Stimulated activated CD8-positive, alpha-beta memory T cell treated with anti-CD3 and anti-CD28 coated beads, Interleukin-7, amount 100 ng/mL, for 48 hours (primary cell): ENCODE measurements around the gene KCTD13.
"Not testable (repeated sequence)": the region's sequence is repeated elsewhere in the genome, so short reads cannot be mapped to it uniquely, and the experiment has no call there.

ENCODE experiments used
- DNase-seq, 2 donors: peaks; one replicate each; pipeline ENCODE4 v3.0.0-alpha.2; 2020; ENCODE audit warnings: low read depth in 1 of 2; ENCODE audit errors: extremely low read depth in 1 of 2

KCTD13 gene

DNA sequence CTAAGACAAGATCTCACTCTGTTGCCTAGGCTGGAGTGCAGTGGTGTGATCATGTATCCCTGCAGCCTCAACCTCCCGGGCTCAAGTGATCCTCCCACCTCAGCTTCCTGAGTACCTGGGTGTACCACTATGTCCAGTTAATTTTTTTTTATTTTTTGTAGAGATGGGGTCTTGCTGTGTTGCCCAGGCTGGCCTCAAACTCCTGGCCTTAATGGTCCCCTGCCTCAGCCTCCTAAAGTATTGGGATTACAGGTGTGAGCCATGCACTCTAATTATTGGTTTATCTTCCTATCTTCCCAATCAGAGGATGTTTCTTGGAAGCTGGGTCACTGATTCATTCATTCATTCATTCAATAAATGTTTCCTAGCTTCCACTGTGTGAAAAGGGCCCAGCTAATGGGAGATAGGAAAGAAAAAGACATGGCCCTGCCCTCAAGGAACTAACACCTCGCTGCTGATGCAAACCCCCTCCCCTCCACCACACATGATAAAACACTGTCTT, 17.3 kb downstream of the KCTD13 start:
- DNase-seq, result no peak

DNA sequence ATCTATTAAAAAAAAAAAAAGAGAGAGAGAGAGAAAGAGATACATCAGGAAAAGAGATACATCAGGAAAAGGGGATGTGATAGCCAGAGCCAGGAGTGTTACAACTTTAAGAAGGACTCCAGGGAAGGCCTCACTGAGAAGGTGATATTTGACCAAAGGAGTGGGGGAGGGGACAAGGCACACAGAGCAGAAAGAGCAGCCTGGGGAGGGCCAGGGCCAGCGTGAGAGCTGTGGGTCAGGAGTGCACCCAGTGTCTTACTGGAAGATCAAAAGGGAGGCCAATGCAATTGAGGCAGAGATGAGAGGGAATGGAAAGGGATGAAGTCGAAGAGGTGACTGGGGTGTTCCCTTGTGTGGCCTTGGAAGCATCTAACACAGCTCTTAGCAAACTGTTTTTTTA, 18.1 kb downstream of the KCTD13 start:
- no peak for DNase-seq

DNA sequence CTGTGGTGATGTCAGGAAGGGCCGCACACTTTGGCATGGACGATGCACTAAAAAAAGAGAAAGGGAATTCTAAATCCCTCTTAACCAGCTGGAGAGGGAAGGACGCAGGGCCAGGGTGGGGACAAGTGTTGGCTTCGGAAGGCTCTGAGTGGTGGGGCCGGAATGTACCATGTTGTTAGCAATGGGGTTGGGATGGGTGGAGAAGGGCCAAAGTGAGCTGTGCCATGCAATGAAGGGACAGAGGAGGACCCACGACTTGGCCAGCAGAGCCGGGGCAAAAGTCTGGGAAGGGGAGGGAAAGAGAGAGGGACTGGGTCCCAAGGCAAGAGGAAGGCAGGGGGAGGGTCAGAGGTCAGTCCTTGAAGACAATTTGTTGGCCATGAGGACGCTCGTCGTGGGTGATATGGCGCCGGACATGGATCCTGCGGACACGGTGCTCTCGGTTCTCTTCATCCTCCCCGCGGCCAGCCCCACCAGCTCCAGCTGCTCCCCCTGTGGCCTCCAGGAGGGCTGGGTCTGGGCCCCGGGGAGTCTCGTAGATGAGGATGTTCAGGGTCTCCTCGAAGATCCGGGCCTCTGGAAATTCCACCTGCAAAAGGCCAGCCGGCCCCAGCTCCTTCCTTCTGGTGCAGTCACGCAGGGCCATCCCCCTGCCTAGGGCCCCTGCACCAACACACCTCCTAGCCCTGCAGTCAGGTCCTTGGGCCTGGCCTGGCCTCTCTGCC, 19.3 kb downstream of the KCTD13 start:
- no peak for DNase-seq

- no peak for DNase-seq
These were observed 20.4 kb downstream of the KCTD13 start for GRCh38 chr16:29905668-29906067.

GRCh38 chr16:29904947-29905346, 21.1 kb downstream of the KCTD13 start:
- DNase-seq, result no peak

DNA sequence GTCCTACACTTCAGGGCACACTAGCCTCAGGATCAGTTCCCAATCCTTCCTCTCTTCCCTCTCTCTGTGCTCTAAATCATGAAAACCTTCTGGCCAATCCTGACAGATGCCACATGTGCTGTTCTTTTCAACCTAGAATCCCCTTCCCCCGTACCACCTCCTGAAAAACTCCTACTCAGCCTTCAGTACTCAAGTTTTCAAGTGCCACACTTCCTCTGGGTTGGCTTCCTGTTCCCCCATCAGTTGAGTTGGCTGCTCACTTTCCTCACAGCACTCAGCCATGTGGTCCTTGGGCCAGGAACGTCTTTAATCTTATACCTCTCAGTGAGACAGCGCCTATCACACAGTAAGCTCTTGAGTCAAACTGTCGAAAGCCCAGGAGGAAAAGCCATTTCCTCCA, 22.4 kb downstream of the KCTD13 start:
- no peak for DNase-seq

- no peak for DNase-seq
These were observed 24.4 kb downstream of the KCTD13 start for GRCh38 chr16:29901607-29901945.

GRCh38 chr16:29900888-29901606, 25.0 kb downstream of the KCTD13 start:
- no peak for DNase-seq

DNA sequence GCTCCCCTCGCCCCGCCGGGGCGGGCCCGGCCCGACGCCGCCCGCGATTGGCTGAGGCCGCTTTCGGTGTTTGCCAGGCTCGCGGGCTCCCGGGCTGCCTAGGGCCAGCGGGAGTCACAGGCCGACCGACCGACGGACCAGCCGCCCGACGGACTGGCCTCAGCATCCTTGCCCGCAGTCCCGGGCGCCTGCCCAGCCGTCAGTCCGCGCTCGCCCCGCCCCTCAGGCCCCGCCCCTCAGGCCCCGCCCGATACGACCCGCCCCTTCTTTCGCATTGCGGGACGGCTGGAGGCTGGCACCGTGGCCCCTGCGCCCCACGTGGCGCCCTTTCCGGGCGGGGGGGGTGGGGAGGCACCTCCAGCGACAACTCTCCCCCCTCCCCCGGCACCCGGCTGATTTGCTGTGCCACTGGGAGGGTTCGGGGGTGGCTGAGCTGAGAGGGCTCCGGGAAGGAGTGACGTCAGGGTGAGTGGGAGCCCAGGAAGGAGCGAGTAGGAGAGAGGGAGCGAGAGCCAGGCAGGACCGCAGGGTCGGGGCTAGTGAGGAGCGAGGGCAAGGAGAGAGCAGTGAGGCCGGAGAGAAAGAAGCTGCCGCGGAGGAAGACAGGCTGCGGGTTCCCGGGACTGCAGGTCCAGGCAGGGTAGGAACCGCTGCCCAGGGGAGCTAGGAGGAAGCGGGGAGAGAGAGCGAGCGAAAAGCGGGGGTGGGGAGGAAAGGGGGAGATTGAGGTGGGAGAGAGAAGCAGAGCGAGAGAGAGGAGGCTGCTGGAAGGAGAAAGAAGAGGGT, 25.7 kb downstream of the KCTD13 start, which contains the start of gene ASPHD1:
Gene ASPHD1, plus strand, starts transcription at position 387 of the 786 bp plus-strand sequence. CDS start 484 bp downstream, outside the sequence.
- peak; percentile 35 to 40 for DNase-seq

GRCh38 chr16:29899516-29900101, 26.4 kb downstream of the KCTD13 start, which contains the start of gene SEZ6L2:
SEZ6L2 (minus strand) TSS chr16:29899550; CDS start chr16:29899019, 531 bp downstream.
- DNase-seq, result peak in 1 of 2 donors; percentile 25

DNA sequence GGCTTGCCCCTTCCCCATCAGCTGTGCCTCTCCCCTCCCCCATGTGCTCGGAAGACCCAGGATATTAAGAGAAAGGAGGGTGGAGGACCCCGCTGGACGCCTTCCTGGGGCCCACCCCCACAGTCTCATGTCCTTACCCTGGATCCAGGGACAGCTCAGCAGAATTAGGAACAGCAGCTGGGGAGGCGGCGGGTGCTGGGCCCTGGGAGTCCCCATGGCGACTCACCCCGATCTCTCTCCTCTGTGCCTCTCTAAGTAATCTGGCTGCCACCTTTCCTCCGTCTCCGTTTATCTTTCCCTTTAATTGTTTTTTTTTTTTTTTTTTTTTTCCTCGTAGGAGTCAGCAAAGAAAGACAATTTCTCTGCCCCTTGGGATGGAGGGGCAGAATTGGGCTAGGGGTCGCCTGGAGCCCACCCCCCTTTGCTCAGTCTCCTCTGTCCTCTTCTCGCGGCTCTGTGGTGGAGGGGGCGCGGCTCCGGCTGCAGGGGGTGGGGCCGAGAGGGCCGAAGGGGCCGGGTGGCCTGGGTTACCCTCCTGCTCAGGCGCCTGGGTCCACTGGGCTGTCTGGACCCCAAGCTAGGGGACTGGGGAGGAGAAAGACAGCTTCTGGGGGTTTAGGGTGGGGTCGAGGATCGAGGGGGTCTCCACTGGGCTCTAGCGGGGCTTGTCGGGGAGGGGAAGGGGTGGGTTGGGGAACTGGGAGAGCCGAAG, 27.1 kb downstream of the KCTD13 start:
- DNase-seq, result no peak

DNA sequence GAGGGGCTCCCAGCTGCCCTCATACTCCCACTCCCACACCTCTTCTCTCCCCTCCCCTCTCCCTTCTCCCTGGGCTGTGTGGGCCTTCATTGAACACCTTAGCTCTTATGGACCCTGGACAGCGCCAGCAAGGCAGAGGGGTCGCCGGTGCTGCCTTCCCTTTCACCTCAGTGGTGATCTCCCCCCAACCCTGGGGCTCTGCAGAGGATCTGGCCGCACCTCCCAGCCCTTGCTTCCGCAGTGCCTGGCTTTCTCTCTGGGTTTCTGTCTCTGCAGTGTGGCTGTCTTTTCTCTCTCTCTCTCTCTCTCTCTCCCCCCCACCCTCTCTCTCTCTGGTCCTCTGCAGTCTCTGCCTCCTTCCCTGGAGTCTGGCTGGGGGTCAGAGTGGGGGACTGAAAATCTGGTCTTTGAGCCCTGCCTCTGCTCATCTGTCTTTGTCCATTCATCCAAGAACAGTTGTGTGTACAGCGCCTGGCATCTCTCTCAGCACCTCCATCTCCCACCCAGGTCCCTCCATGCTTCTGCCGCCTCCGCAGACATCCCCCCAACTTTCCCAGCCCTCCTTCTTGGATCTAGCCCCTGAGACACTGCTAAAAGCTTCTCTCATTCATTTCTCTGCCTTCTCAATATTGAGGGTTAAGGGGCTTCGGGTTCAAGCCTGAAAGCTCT, 27.8 kb downstream of the KCTD13 start:
- DNase-seq, result no peak

GRCh38 chr16:29897333-29897732, 28.7 kb downstream of the KCTD13 start:
- no peak for DNase-seq

GRCh38 chr16:29896841-29897240, 29.2 kb downstream of the KCTD13 start:
- DNase-seq, result no peak

GRCh38 chr16:29894352-29894751, 31.7 kb downstream of the KCTD13 start:
- DNase-seq, result no peak

GRCh38 chr16:29893553-29893952, 32.5 kb downstream of the KCTD13 start:
- DNase-seq, result no peak

DNA sequence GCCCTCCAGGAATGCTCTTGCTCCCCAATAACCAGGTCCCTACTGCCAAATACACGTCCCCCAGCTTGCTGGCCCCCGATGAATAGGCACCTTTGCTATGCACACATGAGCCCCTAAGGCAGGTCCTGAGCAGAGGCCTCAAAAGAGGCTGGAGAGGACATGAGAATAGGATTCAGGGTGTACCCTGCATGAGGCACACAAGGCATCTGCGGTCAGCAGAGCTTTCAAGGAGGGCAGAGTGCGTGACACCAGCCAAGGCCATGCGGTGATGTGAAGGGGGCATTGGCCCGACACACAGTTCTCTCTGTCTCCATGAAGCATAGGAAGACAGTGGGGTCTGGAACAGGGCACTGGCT, 33.6 kb downstream of the KCTD13 start:
- DNase-seq, result no peak

GRCh38 chr16:29891525-29892457, 34.2 kb downstream of the KCTD13 start:
- no peak for DNase-seq

- not testable (repeated sequence) for DNase-seq
These were observed 36.7 kb downstream of the KCTD13 start for GRCh38 chr16:29889372-29889771.
